OCI-LY1 (cell line): Measurements from ENCODE around the gene EFNA3.

Experiments
- H2AFZ ChIP-seq: fragments of 200-600 bp; sonication (generic), shearing (Covaris generic); 2 replicates; pipeline ENCODE4 v1.6.0; 2014; ENCODE audit warnings: antibody characterized with exemption, mild to moderate bottlenecking, low read length
- H3F3A ChIP-seq: fragments of 200-600 bp; sonication (generic), shearing (Covaris generic); 2 replicates; pipeline ENCODE4 v1.6.0; 2014; ENCODE audit warnings: mild to moderate bottlenecking, antibody characterized with exemption, low read length, moderate library complexity; ENCODE audit not compliant: insufficient read depth
- H3K27ac ChIP-seq: fragments of 200-600 bp; sonication (generic); 2 replicates; pipeline ENCODE4 v1.5.1; 2014; ENCODE audit warnings: low read length, mixed run types, mild to moderate bottlenecking, low read depth; ENCODE audit not compliant: poor library complexity, severe bottlenecking
- H3K27me3 ChIP-seq: fragments of 200-600 bp; sonication (generic); 2 replicates; pipeline ENCODE4 v1.6.0; 2014; ENCODE audit warnings: antibody characterized with exemption, mild to moderate bottlenecking, low read length, moderate library complexity; ENCODE audit not compliant: insufficient read depth
- H3K36me3 ChIP-seq: fragments of 200-600 bp; sonication (generic); 2 replicates; pipeline ENCODE4 v1.6.1; 2014; ENCODE audit warnings: mild to moderate bottlenecking, antibody characterized with exemption, low read length, moderate library complexity, mixed read lengths; ENCODE audit not compliant: insufficient read depth
- H3K4me1 ChIP-seq: fragments of 200-600 bp; sonication (generic); 2 replicates; pipeline ENCODE4 v1.5.1; 2014; ENCODE audit warnings: mild to moderate bottlenecking, low read length, moderate library complexity; ENCODE audit not compliant: insufficient read depth, severe bottlenecking
- H3K4me2 ChIP-seq: fragments of 200-600 bp; sonication (generic), shearing (Covaris generic); 2 replicates; pipeline ENCODE4 v1.6.1; 2014; ENCODE audit warnings: low read length
- H3K4me3 ChIP-seq: fragments of 200-600 bp; sonication (generic); 2 replicates; pipeline ENCODE4 v1.5.1; 2014; ENCODE audit warnings: low read length, low read depth, mild to moderate bottlenecking, mixed read lengths; ENCODE audit not compliant: poor library complexity, severe bottlenecking
- H3K79me2 ChIP-seq: fragments of 200-600 bp; shearing (Covaris generic); 2 replicates; pipeline ENCODE4 v1.6.1; 2016; ENCODE audit warnings: mixed run types, low read length, mixed read lengths; ENCODE audit not compliant: insufficient read depth
- H3K9ac ChIP-seq: fragments of 200-600 bp; sonication (generic), shearing (Covaris generic); 2 replicates; pipeline ENCODE4 v1.6.1; 2014; ENCODE audit warnings: mild to moderate bottlenecking, low read length, mixed read lengths
- H3K9me2 ChIP-seq: fragments of 200-600 bp; sonication (generic), shearing (Covaris generic); 2 replicates; pipeline ENCODE4 v1.6.1; 2014; ENCODE audit warnings: low read depth, mild to moderate bottlenecking, low read length, mixed read lengths
- H3K9me3 ChIP-seq: fragments of 200-600 bp; shearing (Covaris generic); 2 replicates; pipeline ENCODE4 v1.6.1; 2014; ENCODE audit warnings: low read length, mixed read lengths
- H4K20me1 ChIP-seq: fragments of 200-600 bp; sonication (generic), shearing (Covaris generic); 2 replicates; pipeline ENCODE4 v1.6.0; 2016; ENCODE audit warnings: mild to moderate bottlenecking, low read length; ENCODE audit not compliant: insufficient read depth
- CTCF ChIP-seq: fragments of 200-600 bp; sonication (generic), shearing (Covaris generic); IDR thresholded peaks from 2 replicates; pipeline ENCODE4 v1.5.1; 2017; ENCODE audit warnings: mild to moderate bottlenecking, antibody characterized with exemption, low read length, moderate library complexity, mixed read lengths
- EZH2 ChIP-seq: fragments of 200-600 bp; sonication (generic), shearing (Covaris generic); IDR thresholded peaks from 2 replicates; pipeline ENCODE4 v1.8.0; 2017; ENCODE audit warnings: borderline replicate concordance, mixed run types, mild to moderate bottlenecking, antibody characterized with exemption, low read length, moderate library complexity, mixed read lengths

EFNA3 gene

GRCh38 chr1:155060736-155061135 lies 17.9 kb upstream of the EFNA3 start:
- Histone ChIP-seq H3K4me1 (peaks cover 28% of the 10 kb centered on the region), H3K4me2 (no peak overlapping the region), H3K27ac (no peak overlapping the region)

GRCh38 chr1:155061381-155062150 lies 17.1 kb upstream of the EFNA3 start:
- Histone ChIP-seq H3K79me2 (no peaks in the 10 kb centered on the region), H3K9ac (peak overlapping the region; percentile 24; the same call in 1 of the 2 replicates), H3F3A (no peaks in the 10 kb centered on the region), H4K20me1 (no peaks in the 10 kb centered on the region), H3K9me3 (no peaks in the 10 kb centered on the region), H2AFZ (no peak overlapping the region), H3K36me3 (peaks cover 3% of the 10 kb centered on the region; the same call in 1 of the 2 replicates), H3K4me3 (peak overlapping the region; percentile 69), H3K27ac (peak overlapping the region; percentile 49), H3K4me1 (peaks cover 28% of the 10 kb centered on the region), H3K9me2 (no peaks in the 10 kb centered on the region), H3K4me2 (peak overlapping the region; percentile 62), H3K27me3 (no peaks in the 10 kb centered on the region)
- no peak for TF ChIP-seq EZH2
- TF ChIP-seq CTCF: peak; percentile 96

More at GRCh38 chr1:155060736-155061135, 17.9 kb upstream of the EFNA3 start:
- peaks cover 8% of the 10 kb centered on the region for H3K36me3 ChIP-seq
- no peaks in the 10 kb centered on the region for H3K79me2 ChIP-seq
- H3K4me3 ChIP-seq: no peak overlapping the region
- H2AFZ ChIP-seq: no peak overlapping the region
- no peaks in the 10 kb centered on the region for H3F3A ChIP-seq
- H3K9me3 ChIP-seq: no peaks in the 10 kb centered on the region
- no peaks in the 10 kb centered on the region for H3K9me2 ChIP-seq
- TF ChIP-seq EZH2: no peak
- no peak for TF ChIP-seq CTCF
- no peaks in the 10 kb centered on the region for H4K20me1 ChIP-seq
- no peak overlapping the region for H3K9ac ChIP-seq
- no peaks in the 10 kb centered on the region for H3K27me3 ChIP-seq

GRCh38 chr1:155062151-155062686 lies 16.4 kb upstream of the EFNA3 start:
- H3K79me2 ChIP-seq: no peaks in the 10 kb centered on the region
- no peaks in the 10 kb centered on the region for H4K20me1 ChIP-seq
- peak overlapping the region; percentile 24; the same call in 1 of the 2 replicates for H3K9ac ChIP-seq
- H3K4me3 ChIP-seq: peak overlapping the region; percentile 69
- peaks cover 28% of the 10 kb centered on the region for H3K4me1 ChIP-seq
- H3K27ac ChIP-seq: peak overlapping the region; percentile 49
- H3K27me3 ChIP-seq: no peaks in the 10 kb centered on the region
- H3K36me3 ChIP-seq: peaks cover 3% of the 10 kb centered on the region; the same call in 1 of the 2 replicates
- TF ChIP-seq EZH2 (no peak), CTCF (no peak)
- H2AFZ ChIP-seq: no peak overlapping the region
- no peaks in the 10 kb centered on the region for H3K9me2 ChIP-seq
- no peaks in the 10 kb centered on the region for H3K9me3 ChIP-seq
- peak overlapping the region; percentile 62 for H3K4me2 ChIP-seq
- H3F3A ChIP-seq: no peaks in the 10 kb centered on the region
